ENCODE data around the gene ABCA1.
"Not testable (repeated sequence)": the region's sequence is repeated elsewhere in the genome, so short reads cannot be mapped to it uniquely, and the experiment has no call there.

ABCA1 gene

DNA sequence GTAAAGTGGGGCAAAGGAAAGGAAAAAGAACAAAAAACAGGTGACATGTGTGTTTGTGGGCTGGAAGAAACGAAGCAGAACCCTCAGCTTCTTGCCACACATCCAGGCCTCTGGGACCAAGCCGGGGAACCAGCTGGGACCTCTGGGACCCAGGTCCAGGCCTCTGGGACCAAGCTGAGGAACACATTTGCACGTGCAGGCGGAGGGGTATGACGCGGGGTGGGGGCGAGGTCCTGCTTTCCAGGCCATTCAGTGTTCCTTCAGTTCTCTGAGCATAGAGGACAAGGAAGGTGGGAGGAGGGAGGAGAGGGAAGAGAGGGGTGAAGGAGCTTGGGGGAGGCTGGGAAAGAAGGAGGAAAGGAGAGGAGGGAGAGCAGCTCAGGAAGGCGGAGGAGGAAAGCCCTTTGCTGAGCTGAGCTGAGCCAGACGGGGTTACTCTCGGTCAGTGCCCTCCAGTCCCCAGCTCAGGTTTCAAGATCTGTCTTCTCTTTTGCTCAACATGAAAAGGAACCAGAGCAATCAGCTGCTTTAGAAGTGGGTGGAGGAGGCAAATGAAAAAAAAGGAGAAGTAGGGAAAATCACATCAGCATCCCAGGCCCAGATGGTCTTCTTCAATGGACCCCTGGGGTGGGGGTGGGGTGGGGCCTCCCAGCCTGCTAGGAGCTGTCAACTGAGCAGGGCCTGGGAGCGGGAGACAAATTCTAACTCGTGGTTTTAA is 59.1 kb downstream of the ABCA1 start:
- no peak for DNase-seq (ENCODE audit: low read depth)

GRCh38 chr9:104868303-104868686 is 59.7 kb downstream of the ABCA1 start:
- DNase-seq (ENCODE audit: low read depth) = no peak

DNA sequence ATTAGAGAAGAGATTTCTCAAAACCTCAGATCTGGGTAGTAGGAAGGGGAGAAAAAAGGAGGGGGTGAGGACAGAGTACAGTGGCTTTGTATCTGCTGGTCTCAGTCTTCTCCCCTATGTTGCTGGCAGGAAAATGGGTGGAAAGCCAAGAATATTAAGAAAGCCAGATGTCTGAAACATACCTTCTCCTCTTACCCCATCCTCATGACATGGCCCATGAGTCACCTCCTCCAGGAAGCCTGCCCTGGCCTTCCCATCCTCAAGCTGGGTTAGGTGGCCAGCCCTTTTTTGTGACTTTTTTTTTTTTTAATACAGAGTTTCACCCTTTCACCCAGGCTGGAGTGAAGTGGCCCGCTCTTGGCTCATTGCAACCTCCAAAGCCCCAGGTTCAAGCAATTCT is 61.8 kb downstream of the ABCA1 start:
- DNase-seq (ENCODE audit: low read depth) = no peak

- no peak for DNase-seq (ENCODE audit: low read depth)
Measured at GRCh38 chr9:104864675-104865104, 63.3 kb downstream of the ABCA1 start.

DNA sequence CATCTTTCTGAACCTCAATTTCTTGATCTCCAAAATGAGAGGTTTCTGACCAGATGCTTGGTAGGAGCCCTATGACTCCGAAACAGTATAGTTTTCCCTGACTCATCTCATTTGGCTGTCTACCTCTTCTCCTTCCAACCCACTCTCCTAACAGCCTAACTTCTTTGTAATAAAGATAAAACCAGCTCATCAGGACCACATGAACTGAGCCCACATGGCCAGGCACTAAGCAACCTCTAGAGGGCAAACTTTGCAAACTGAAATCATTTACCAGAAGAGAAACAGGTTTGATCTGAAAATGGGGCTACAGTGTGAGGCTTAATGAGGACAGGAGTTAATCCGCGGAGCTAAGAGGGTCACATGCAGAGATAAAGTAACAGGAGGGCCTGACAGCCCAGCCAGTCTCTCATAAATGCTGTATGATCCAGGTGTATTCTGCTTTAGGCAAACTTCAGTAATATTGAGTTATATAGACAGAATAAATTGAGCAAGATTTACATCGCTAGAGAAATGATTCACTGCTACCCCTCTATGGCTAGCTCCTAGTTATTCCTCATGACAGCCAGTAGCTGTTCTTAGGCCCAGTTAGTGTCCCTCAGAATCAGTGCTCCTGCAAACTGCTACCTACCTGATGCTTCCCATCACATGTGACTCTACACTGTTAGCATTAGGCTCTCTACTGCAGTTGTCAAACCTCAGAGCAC is 64.6 kb downstream of the ABCA1 start:
- no peak for DNase-seq (ENCODE audit: low read depth)

- no peak for DNase-seq (ENCODE audit: low read depth)
Measured at GRCh38 chr9:104861397-104861796, 66.6 kb downstream of the ABCA1 start.

- DNase-seq (ENCODE audit: low read depth) = no peak
Measured at GRCh38 chr9:104860263-104860662, 67.7 kb downstream of the ABCA1 start.

DNA sequence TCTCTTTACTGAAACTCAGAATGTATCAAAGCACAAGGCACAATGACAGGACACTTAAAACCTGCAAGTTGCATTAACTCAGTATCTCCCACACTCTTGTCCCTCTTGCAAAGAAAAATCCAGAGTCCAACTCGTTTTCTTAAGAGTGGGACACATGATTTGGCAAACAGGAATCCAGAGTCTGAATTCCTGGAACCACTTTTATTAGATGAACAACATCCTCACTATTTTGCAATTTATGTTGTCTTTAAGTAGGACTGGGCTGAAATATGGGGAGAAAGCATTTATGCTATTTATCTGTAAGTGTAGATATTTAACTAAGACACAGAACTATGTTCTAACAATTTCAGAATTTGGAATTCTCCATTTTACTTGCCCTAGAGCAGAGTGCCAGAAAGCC is 69.1 kb downstream of the ABCA1 start:
- no peak for DNase-seq (ENCODE audit: low read depth)

GRCh38 chr9:104858271-104858670 is 69.7 kb downstream of the ABCA1 start:
- DNase-seq (ENCODE audit: low read depth) = no peak

GRCh38 chr9:104856413-104856941 is 71.5 kb downstream of the ABCA1 start:
- DNase-seq (ENCODE audit: low read depth) = no peak

- no peak for DNase-seq (ENCODE audit: low read depth)
Measured at GRCh38 chr9:104855807-104856206, 72.1 kb downstream of the ABCA1 start.

DNA sequence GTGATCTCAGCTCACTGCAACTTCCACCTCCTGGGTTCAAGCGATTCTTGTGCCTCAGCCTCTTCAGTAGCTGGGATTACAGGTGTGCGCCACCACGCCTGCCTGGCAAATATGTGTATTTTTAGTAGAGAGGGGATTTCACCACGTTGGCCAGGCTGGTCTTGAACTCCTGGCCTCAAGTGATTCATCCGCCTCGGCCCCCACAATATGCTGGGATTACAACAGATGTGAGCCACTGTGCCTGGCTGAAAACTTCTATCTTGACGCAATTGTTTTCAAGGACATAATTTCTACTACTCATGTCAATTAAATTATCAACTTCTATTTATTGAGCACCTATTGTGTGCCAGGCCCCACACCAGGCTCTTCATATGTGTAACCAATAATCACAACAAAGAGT is 72.7 kb downstream of the ABCA1 start:
- not testable (repeated sequence) for DNase-seq (ENCODE audit: low read depth)

GRCh38 chr9:104854613-104855012 is 73.3 kb downstream of the ABCA1 start:
- no peak for DNase-seq (ENCODE audit: low read depth)

DNA sequence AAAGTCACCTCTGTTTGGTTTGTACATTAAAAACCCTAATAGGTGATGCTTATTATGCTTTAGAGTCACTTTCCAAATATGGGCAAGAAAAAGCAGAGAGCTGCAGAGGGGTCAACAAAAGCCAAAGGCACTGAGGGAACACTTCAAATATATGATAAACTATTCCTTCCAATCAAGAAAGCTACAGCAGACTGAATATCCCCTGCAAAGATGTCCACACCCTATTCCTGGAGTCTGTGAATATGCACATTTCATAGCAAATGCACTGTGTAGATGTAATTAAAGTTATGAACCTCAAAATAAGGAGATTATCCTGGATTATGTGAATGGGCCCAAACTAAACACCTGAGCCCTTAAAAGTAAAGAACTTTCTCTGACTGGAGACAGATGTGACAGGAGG is 74.3 kb downstream of the ABCA1 start:
- no peak for DNase-seq (ENCODE audit: low read depth)

DNA sequence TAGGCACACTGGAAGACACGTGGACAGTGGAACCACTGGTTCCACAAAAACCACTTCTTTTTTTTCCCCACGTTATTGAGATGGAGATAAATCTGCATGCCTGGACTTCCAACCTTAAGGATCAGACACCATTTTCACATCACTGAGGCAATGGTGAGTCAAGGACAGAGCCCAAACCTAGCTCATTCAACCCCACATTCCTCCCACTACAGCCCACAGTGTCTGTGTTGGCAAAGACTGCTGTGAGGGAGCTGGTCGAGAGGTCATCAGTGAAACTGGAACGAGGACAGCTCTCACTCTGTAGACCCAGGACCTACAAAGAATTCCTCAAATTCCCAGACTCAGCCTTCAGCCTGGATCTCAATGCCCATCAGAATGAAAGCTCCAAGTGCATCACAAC is 74.8 kb downstream of the ABCA1 start:
- DNase-seq (ENCODE audit: low read depth) = no peak

- no peak for DNase-seq (ENCODE audit: low read depth)
Measured at GRCh38 chr9:104851546-104851920, 76.4 kb downstream of the ABCA1 start.

DNA sequence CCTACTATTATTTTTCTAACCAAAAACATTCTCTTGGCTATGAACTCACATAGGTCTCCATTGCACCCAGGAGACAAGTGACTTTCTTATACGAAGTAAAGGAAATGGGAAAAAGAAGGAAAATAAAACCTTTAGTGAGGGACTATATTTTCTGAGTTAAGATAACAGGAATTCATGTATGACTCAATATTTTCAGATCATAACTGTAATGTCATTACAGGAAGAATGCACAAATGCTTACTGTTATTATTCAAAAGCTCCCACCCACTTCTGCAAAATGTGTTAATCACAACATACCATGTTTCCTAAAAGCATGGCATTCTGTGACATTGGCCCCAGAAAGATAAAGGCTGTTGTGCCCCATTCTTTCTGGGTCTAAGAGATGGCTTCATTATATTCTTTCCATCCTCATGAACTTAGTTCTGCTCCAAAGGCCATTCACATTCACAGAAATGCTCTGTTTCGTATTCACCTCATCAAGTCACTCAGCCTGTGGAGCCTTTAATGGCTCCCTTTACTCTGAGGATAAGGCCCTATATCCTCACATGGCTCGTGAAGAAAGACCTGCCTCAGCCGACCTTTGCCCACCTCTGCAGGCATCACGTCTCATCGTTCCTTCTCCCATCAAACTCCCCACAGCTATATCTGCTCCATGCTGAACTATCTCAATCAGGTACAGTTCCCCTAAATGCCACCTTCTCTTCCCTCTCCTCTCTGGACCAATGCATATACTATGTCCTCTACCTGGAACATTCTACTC is 77.0 kb downstream of the ABCA1 start:
- no peak for DNase-seq (ENCODE audit: low read depth)

DNA sequence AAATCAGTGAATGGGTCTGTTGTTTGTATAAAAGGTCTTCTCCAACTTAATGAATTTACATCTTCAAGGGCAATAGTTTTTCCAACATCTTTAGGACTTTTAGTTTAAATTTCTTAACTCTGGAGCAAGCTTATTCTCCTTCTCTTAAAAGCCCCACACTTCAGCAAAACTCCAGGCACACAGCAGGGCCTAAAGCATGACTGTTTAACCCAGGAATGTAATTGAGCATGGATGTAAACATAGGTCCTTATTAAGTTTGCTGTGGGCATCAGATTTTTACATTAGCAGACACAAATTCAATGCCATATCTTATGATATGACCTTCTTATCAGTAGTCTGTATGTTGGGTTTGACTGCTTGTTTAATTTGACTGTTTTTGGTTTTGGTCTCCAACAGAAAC is 78.9 kb downstream of the ABCA1 start:
- DNase-seq (ENCODE audit: low read depth) = no peak

- DNase-seq (ENCODE audit: low read depth) = no peak
Measured at GRCh38 chr9:104844710-104845109, 83.2 kb downstream of the ABCA1 start.

GRCh38 chr9:104843644-104844240 is 84.2 kb downstream of the ABCA1 start:
- DNase-seq (ENCODE audit: low read depth) = no peak

DNA sequence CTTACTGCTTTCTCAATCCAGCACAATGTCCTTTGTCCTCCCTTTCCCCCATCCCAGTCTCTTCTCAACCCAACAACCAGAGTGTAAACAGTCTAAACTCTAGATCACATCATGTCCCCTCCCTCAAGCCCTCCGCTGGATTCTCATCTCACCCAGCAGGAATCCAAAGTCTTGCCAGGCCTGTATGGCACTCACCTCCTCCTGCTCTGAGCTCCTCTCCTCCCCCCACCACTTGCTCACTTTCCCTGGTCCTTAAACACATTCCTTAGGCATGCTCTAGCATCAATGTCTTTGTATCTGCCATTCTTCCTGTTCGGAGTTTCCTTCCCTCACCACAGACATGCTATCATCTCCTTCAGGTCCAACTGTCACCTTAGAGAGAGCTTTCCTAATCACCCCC is 85.3 kb downstream of the ABCA1 start:
- no peak for DNase-seq (ENCODE audit: low read depth)

- no peak for DNase-seq (ENCODE audit: low read depth)
Measured at GRCh38 chr9:104841601-104842141, 86.3 kb downstream of the ABCA1 start.

Measured in stimulated activated CD8-positive, alpha-beta memory T cell treated with anti-CD3 and anti-CD28 coated beads, Interleukin-7, amount 100 ng/mL, for 24 hours (primary cell).